ENCODE measurements around the gene TNFAIP8L1. TPM values are rescaled to one million over a fixed set of nuclear protein-coding genes. Genes with fewer than 3 reads are reported as not detected.

Gene TNFAIP8L1
- total and polyA plus RNA-seq, 2 of the 8 experiments (the other 6 are each of a cell fraction or from before 2014, with no cell fraction given) = 3.2 to 6.1 TPM

DNA sequence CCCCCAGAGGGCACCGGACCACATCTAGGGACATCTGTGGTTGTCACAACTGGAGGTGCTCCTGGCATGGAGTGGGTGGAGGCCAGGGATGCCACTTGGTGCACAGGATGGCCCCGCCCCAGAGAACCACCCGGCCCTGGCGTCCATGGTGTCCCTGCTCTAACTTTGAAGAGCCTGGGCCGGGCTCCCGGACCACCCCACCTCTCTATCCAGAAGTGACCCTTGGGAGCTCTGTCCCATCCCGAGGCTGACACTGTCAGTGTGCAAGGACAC lies 53.7 kb downstream of the TNFAIP8L1 start:
- Histone ChIP-seq H2AK5ac (ENCODE audit: low read depth, low read length) (no peak overlapping the region), H3K4ac (replicated peaks; ENCODE audit: insufficient read length, low read depth, low read length) (no peak overlapping the region), H2BK120ac (replicated peaks; ENCODE audit: low read depth, low read length) (no peak overlapping the region), H2BK20ac (ENCODE audit: low read length) (no peak overlapping the region), H3K27ac (ENCODE audit: low read depth, low read length) (no peak overlapping the region), H3K23ac (ENCODE audit: insufficient read length) (no peak overlapping the region), H3K9ac (replicated peaks in 1 of 4; ENCODE audit: extremely low read depth in 1 of 4, low read depth in 3 of 4, low read length in 3 of 4) (no peak overlapping the region), H3K36me3 (ENCODE audit: control insufficient read depth in 2 of 4, insufficient read depth in 4 of 4, low read length in 3 of 4) (peaks cover 13 to 47% (median 37%) of the 10 kb centered on the region in 4 experiments; a peak in 7 of 8 replicates), H3K9me3 (ENCODE audit: insufficient read depth in 2 of 2, low read depth in 1 of 2, low read length in 1 of 2) (no peaks in the 10 kb centered on the region), H3K56ac (replicated peaks; ENCODE audit: insufficient read length, low read depth, low read length) (no peak overlapping the region), H3K79me2 (ENCODE audit: control insufficient read depth in 1 of 2, insufficient read depth in 2 of 2, low read length in 2 of 2) (no peaks in the 10 kb centered on the region), H3K4me1 (replicated peaks in 1 of 4; ENCODE audit: control insufficient read depth in 3 of 4, insufficient read depth in 4 of 4, low read length in 3 of 4) (no peaks in the 10 kb centered on the region), H3K4me2 (ENCODE audit: insufficient read depth in 1 of 2, low read depth in 2 of 2, low read length in 2 of 2) (no peak overlapping the region), H2BK5ac (ENCODE audit: low read depth, low read length) (no peak overlapping the region; the same call in 1 of the 2 replicates), H4K5ac (ENCODE audit: insufficient read length, low read depth, low read length) (no peak overlapping the region), H4K20me1 (replicated peaks in 1 of 2; ENCODE audit: control insufficient read depth in 1 of 2, insufficient read depth in 2 of 2, low read length in 2 of 2) (peaks cover 2 to 12% of the 10 kb centered on the region in 2 experiments), H3K79me1 (ENCODE audit: low read depth, low read length) (no peaks in the 10 kb centered on the region), H3K27me3 (replicated peaks in 1 of 4; ENCODE audit: control insufficient read depth in 3 of 4, extremely low read depth in 1 of 4, insufficient read depth in 3 of 4, low read length in 3 of 4) (no peaks in the 10 kb centered on the region), H2BK12ac (ENCODE audit: low read depth, low read length) (no peak overlapping the region), H3K4me3 (ENCODE audit: extremely low read depth in 1 of 4, insufficient read depth in 2 of 4, low read depth in 3 of 4, low read length in 4 of 4) (no peak overlapping the region), H2AFZ (ENCODE audit: low read length) (no peak overlapping the region), H4K91ac (replicated peaks; ENCODE audit: insufficient read length, low read length) (no peak overlapping the region), H2BK15ac (ENCODE audit: low read length) (no peak overlapping the region), H4K8ac (ENCODE audit: extremely low read depth, insufficient read depth, low read length) (no peak overlapping the region), H3K23me2 (ENCODE audit: low read depth, low read length) (no peaks in the 10 kb centered on the region), H3K18ac (ENCODE audit: extremely low read depth, low read length) (no peak overlapping the region), H3K14ac (ENCODE audit: insufficient read length) (no peak overlapping the region)
- ChIA-PET CTCF (ENCODE audit: partially characterized antibody) (interaction anchor here (0.7 to 1.1 kb wide), 3 partner anchors 10 to 117 kb away, joined by 3 read pairs; no protein-coding TSS in a partner anchor), POLR2A (ENCODE audit: partially characterized antibody) (interaction anchor here (1.4 to 1.8 kb wide), 2 partner anchors 8 to 14 kb away, joined by 4 to 5 read pairs; no protein-coding TSS in a partner anchor)
- TF ChIP-seq PHF8 (conservative IDR thresholded peaks at IDR 0.05; ENCODE audit: low read depth, low read length) = no peak
- no peak for TF ChIP-seq NANOG (IDR thresholded peaks at IDR 0.05; ENCODE audit: insufficient read depth, low read depth, low read length, poor library complexity, severe bottlenecking)
- TF ChIP-seq POU5F1 (IDR thresholded peaks at IDR 0.05; ENCODE audit: low read depth, low read length) = no peak
- TF ChIP-seq, protein P1, sequence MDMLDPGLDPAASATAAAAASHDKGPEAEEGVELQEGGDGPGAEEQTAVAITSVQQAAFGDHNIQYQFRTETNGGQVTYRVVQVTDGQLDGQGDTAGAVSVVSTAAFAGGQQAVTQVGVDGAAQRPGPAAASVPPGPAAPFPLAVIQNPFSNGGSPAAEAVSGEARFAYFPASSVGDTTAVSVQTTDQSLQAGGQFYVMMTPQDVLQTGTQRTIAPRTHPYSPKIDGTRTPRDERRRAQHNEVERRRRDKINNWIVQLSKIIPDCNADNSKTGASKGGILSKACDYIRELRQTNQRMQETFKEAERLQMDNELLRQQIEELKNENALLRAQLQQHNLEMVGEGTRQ (IDR thresholded peaks at IDR 0.05; ENCODE audit: low read length) = no peak
- 87% methylated on average over 7 of the region's 7 CpGs; no CpG with 5 or more reads in 1 of the 2 experiments for WGBS, 2 experiments (ENCODE audit: extremely low coverage in 1 of 2, insufficient coverage in 1 of 2, insufficient read length in 1 of 2, insufficient replicate concordance in 2 of 2, low coverage in 1 of 2, low lambda C conversion rate in 2 of 2, missing lambda C conversion rate in 1 of 2)
- FAIRE-seq (no peak), DNase-seq (ENCODE audit: low read depth in 1 of 2, low spot score in 2 of 2) (no peak)
